Measurements from ENCODE around the gene EPAS1.

The EPAS1 gene

GRCh38 chr2:46380038-46380940 is 83.1 kb downstream of the EPAS1 start:
- no peak for DNase-seq

DNA sequence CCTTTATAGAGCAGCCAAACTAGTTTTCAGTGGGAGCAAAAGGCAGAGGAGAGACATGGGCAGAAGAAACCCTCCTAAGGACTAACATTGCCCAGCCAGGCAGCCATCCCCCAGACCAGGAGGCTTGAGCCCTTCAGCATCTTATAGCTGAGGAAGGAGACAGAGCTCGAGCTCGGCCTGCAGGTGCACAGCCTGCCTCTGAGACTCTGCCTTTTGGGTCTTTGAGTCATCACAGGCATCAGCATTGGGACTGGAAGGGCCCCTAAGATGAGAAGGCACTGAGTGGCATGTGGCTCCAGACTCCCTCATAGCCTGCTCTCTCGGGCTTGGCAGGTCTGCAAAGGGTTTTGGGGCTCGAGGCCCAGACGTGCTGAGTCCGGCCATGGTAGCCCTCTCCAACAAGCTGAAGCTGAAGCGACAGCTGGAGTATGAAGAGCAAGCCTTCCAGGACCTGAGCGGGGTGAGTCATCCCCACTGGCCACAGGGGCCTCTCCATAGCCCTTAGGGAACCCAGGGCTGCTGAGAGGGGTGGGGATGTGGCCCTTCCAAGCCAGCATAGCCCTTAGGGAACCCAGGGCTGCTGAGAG is 84.1 kb downstream of the EPAS1 start:
- DNase-seq: no peak

GRCh38 chr2:46381871-46382270 is 84.7 kb downstream of the EPAS1 start:
- DNase-seq: no peak

DNA sequence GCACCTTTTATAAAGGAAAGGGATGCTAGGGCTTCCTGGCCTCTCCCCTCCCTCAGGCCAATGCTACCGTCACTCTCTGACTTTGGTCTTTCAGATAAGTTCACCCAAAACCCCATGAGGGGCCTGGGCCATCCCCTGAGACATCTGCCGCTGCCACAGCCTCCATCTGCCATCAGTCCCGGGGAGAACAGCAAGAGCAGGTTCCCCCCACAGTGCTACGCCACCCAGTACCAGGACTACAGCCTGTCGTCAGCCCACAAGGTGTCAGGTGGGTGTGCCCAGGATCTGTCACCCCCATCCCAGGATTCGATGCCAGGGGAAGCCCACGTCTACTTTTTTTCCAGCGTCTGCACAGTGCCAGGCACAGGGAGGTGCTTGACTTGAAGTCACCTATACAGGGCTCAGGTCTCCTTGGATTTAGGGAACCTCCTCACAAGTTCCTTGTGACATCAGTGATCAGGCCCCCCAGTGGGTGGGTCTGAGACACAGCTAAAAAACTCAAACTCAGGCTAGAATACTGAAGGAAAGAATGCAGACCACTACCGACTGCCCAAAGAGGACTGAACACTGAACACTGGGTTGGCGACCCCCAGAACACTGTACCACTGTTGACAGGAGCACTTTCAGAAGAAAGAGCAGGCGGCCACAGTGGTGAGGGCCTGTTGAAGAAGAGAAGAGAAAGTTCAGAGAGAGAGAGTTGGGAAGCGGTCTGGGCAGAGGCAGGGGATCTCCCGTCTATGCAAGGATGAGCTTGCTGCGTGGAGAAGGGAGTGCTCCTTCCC is 85.3 kb downstream of the EPAS1 start:
- no peak for DNase-seq

DNA sequence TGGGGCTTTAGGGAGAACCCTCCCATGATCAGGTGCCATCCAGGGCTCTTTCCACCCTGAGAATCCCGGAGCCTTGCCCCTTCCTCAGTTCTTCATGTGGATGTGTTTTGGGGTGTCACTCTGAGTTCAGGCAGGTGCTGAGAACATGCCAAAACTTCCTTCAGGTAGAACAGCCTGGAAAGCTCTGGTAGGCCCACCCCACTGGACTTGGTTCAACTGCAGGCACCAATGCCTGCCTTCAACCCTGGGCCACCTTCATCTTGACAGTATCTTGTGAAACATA is 85.8 kb downstream of the EPAS1 start:
- DNase-seq: no peak

DNA sequence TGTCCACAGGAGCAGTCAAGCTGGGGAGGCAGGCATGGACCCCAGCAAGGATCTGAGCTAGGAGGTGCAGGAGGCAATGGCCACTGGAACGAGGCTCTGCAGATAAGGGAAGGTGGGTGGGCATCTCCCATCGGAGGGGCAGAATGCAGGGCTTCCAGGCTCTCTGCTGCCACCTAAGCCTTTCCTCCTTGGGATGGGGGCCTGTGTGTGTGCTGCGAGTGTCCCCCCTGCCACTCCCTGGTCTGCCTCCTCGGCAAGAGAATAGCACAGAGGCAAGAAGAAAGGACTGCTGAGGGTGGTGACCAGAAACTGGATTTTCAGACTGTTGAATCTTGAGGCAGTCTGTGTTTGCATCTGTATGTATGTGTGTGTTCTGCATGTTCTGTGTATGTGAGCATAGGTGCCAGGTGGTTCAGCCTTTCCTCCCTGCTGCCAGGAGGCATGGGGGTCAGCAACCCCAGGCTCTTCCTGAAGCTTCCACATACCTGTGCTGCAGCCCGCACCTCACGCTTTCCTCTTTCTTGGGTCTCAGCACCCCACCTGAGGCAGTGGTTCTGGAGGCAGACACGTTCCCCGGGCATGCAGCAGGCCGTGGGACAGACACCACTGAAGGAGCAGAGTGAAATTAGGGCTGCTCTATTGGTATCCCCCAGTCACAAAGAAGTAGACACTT is 86.7 kb downstream of the EPAS1 start:
- DNase-seq: no peak

GRCh38 chr2:46384457-46384815 is 87.2 kb downstream of the EPAS1 start:
- DNase-seq: no peak

DNA sequence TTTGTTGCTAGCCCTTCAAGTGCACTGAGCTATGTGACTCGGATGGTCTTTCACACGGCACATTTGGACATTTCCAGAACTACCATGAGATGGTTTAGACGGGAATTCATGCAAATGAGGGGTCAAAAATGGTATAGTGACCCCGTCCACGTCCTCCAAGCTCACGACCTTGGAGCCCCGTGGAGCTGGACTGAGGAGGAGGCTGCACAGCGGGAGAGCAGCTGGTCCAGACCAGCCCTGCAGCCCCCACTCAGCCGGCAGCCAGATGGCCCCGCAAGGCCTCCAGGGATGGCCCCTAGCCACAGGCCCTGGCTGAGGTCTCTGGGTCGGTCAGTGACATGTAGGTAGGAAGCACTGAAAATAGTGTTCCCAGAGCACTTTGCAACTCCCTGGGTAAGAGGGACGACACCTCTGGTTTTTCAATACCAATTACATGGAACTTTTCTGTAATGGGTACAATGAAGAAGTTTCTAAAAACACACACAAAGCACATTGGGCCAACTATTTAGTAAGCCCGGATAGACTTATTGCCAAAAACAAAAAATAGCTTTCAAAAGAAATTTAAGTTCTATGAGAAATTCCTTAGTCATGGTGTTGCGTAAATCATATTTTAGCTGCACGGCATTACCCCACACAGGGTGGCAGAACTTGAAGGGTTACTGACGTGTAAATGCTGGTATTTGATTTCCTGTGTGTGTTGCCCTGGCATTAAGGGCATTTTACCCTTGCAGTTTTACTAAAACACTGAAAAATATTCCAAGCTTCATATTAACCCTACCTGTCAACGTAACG is 88.8 kb downstream of the EPAS1 start:
- no peak for DNase-seq

DNA sequence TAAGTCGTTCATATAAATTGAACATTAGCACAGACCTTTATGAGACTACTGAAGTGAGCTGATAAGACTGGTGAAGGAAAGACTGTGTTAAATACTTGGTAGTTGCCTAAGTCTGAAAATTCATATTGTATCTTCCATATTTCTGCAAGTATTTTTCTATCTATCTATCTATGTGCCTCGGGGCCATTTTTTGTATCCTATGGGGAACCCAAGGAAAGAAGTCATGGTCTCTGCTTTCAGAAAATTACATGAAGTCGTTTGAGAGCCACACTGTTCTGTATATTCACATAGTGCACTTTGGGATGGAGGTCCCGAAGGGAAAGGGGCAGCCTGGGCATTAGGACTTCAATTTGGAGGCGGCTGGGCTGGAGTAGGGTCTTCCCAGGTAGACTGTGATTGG is 89.6 kb downstream of the EPAS1 start:
- no peak for DNase-seq

DNA sequence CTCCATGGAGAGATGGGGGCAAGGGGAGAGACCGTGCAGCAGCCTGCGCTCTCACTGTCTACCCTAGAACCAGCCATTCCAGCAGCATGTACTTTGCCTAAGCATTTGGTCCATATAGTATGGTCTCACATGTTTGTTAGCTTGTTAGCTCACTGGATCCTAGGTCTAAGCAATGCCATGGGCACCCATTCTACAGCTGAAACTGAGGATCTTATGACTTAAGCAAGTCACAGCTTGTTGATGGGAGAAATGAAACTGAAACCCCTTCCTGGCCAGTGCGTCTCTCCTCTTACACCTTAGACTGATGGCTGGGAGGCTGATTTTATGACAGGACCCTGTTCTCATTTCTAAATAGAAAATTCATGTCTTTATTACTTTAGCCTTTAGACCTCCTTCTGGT is 90.1 kb downstream of the EPAS1 start:
- DNase-seq: no peak

DNA sequence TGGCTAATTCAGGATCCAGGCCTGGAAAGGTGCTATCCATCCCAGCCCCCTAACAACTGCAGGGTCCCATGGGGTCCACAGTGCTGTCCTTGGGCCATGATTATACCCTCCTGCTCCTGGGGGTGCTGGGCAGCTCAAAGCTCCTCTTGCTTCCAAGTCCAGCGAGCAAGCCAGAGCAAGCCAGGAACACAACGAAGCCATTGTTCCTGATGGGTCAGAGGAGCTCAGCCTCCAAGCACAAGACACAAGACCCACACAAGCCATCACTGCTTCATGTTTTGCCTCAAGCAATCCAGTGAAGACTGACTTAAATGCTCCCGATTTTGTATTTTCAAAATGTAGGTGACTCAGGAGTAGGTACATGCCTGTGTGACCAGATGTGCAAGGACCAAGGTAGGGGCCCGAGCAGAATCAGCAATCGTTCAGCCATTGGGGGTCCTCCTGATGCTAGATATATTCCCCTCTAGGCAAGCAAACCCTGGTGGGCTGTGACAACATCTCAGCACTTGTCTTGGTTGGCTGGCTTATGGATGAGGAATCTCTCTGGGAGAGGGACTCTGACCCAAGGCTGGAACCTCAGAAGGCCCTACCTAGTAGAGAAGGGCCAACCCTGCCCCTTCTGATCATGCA is 90.8 kb downstream of the EPAS1 start:
- peak in 44 of 56 donors; percentile 19 to 82 (median 60) for DNase-seq

DNA sequence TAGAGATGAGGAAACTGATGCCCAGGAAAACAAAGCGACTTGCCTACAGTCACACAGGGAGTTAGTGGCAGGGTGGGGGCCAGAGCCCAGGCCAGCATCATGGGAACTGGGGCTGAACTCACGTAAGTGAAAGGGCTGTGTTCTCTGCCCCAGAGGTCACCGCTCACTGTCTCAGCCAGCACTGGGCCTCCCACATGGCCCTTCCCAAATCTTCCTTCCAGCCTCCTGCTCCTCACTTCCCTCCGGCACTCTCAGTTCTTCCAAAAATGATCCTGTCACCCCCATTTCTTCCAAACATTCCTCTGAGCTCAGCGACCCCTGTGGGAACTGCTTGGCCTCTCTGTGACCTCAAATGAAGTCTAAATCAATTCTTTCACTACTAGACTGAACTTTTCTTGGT is 91.7 kb downstream of the EPAS1 start:
- no peak for DNase-seq

DNA sequence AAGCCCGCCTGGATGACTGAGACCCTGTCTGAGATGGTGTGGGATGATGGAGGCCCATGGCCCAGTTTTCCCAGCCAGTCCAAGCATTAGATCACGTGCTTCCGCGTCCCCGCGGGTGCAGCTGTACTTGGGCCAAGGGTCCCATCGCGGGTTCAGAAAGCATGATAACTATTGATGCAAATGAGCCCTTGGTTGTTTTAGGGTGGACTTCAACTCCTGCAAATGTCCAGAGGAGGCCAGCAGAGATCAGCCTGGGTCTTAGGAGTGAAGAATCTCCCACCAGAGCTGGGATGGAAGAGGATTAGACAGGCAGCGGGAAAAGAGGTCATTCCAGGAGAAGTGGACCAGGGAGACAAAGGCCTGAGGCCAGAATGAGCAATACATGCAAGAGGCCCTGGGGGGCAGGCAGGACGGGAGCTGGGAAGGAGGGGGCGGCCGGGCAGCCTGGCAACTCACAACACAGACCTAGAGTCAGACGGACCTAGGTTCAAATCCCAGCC is 92.3 kb downstream of the EPAS1 start:
- no peak for DNase-seq

DNA sequence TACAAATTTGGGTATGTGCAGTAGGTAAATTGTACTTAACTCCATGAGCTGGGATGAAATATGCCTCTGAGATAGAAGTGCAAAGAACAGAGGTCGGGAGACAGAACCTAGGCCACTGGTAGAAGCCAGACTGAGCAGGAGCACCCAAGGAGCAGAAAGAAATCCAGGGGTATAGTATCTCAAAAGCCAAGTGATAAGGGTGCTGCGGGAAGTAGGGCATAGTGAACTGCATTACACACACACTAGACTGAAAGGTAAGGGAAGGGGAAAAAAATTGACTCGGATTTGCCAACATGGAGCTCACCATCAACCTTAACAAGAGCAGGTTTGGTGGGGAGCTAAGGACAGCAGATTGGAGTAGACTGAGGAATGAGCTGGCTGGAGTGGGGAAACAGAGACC is 92.8 kb downstream of the EPAS1 start:
- no peak for DNase-seq

DNA sequence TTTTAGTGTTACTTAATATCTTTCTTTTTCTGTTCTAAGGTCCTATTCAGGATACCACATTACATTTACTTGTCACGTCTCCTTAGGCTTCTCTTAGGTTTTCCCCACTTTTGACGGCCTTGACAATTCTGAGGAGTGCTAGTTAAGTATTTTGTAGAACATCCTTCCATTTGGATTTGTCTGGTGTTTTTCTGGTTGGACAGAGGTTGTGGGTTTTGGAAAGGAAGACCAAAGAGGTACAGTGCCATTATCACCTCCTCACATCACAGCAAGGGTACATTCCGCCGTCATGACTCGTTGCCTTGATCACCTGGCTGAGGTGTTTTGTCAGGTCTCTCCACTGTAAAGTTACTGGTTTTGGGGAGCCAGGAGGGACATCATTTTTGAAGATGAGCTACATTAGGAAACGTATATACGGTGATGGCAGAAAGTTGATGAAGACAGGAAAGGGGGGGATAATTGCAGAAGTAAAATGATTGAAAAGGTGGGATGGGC is 93.7 kb downstream of the EPAS1 start:
- no peak for DNase-seq

- no peak for DNase-seq
Measured at GRCh38 chr2:46392561-46393346, 95.5 kb downstream of the EPAS1 start.

DNA sequence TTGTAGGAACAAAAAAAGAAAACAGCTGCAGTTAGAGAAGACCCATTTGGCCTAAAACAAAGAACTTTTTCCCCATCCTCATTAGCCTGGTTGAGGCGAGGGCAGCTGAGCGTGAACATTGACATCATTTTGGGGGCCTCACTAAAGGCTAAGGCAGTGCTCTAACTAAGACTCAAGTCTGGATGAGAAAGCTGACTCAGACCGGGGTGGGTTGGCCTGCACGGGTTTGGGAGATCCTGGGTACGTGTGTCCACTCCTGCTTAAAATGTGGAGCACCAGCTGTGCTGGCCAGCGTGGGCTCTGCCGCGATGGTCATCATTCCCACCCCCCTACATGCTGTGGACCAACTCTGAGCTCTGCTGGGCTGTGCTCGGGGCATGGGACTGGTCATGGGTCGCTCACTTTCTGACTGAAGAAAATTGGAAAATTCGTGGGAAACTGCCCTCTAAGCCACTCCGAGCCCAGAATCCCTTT is 96.2 kb downstream of the EPAS1 start:
- no peak for DNase-seq

GRCh38 chr2:46393865-46394264 is 96.7 kb downstream of the EPAS1 start:
- no peak for DNase-seq

Measured in nucleus accumbens (tissue), 56 donors.